Uterus (tissue), 2 donors: ENCODE measurements around the gene CNTN1.

Experiments used
- POLR2A ChIP-seq, 2 donors: fragments of 450-650 bp; IDR thresholded peaks; one replicate each; pipeline ENCODE4 v1.6.1; 2016; ENCODE audit warnings: antibody characterized with exemption in 2 of 2, mild to moderate bottlenecking in 1 of 2, moderate library complexity in 1 of 2
- TF ChIP-seq, protein P1 (sequence below), 4 experiments: fragments of 200-600 bp in 2 of 4; fragments of 450-650 bp in 2 of 4; sonication (generic) in 2 of 4; IDR thresholded peaks; one replicate each; pipeline ENCODE4 v1.5.1; 2016 to 2019; ENCODE audit warnings: antibody characterized with exemption in 4 of 4, mild to moderate bottlenecking in 2 of 4, moderate library complexity in 1 of 4

DNA sequence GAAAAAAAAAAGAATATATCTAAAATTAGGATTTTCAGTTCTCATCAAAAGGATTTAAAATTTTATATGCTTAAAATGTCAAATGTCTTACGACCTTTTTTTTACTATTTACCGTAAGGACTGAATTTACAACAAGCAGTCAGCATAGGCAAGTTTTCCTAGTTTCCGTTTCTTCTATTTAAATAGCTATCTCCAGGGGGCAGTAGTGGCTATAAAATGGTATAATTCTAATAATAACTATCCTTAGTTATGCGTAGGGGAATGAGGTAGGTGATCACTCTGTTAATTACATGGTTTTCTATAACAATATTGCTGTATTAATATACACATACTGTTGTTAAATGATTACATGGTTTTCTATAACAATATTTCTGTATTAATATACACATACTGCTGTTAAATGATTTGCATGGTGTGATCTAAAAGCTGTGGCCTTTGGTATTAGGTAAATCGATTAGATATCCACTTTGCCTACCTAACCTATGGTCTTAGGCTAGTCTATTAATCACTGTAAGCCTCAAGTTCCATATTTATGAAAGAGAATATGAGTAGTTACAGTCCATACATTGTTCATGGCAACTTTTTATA is 278.2 kb downstream of the CNTN1 start:
- no peak for TF ChIP-seq POLR2A (IDR thresholded peaks at IDR 0.05)
- TF ChIP-seq, protein P1, sequence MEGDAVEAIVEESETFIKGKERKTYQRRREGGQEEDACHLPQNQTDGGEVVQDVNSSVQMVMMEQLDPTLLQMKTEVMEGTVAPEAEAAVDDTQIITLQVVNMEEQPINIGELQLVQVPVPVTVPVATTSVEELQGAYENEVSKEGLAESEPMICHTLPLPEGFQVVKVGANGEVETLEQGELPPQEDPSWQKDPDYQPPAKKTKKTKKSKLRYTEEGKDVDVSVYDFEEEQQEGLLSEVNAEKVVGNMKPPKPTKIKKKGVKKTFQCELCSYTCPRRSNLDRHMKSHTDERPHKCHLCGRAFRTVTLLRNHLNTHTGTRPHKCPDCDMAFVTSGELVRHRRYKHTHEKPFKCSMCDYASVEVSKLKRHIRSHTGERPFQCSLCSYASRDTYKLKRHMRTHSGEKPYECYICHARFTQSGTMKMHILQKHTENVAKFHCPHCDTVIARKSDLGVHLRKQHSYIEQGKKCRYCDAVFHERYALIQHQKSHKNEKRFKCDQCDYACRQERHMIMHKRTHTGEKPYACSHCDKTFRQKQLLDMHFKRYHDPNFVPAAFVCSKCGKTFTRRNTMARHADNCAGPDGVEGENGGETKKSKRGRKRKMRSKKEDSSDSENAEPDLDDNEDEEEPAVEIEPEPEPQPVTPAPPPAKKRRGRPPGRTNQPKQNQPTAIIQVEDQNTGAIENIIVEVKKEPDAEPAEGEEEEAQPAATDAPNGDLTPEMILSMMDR (IDR thresholded peaks at IDR 0.05): no peak
